HG03280 (cell line): ENCODE measurements around the gene FAM124B.
A peak's percentile ranks its signal among the peaks of the same experiment; 100 is the strongest.
"Not testable (repeated sequence)": the region's sequence is repeated elsewhere in the genome, so short reads cannot be mapped to it uniquely, and the experiment has no call there.

Experiments used
- ATAC-seq: cut with Tn5 transposase; IDR thresholded peaks from one replicate; pipeline ENCODE4 v1.9.1; 2021; ENCODE audit warnings: mild to moderate bottlenecking, moderate library complexity; ENCODE audit not compliant: unreplicated experiment

The FAM124B gene

GRCh38 chr2:224382280-224382647, 19.6 kb downstream of the FAM124B start:
- not testable (repeated sequence) for ATAC-seq

- no peak for ATAC-seq
These were observed 20.2 kb downstream of the FAM124B start for GRCh38 chr2:224381521-224382279.

- ATAC-seq = no peak
These were observed 21.9 kb downstream of the FAM124B start for GRCh38 chr2:224379986-224380385.

GRCh38 chr2:224379172-224379571, 22.7 kb downstream of the FAM124B start:
- no peak for ATAC-seq

GRCh38 chr2:224378701-224379097, 23.2 kb downstream of the FAM124B start:
- ATAC-seq = no peak

GRCh38 chr2:224377751-224378700, 23.9 kb downstream of the FAM124B start:
- ATAC-seq = no peak

- no peak for ATAC-seq
These were observed 29.3 kb downstream of the FAM124B start for GRCh38 chr2:224372641-224373040.

GRCh38 chr2:224369028-224369632, 32.8 kb downstream of the FAM124B start:
- ATAC-seq = no peak

GRCh38 chr2:224366267-224366844, 35.6 kb downstream of the FAM124B start:
- no peak for ATAC-seq

GRCh38 chr2:224365331-224365730, 36.6 kb downstream of the FAM124B start:
- ATAC-seq = no peak

GRCh38 chr2:224363281-224363680, 38.6 kb downstream of the FAM124B start:
- no peak for ATAC-seq

- ATAC-seq = no peak
These were observed 39.8 kb downstream of the FAM124B start for GRCh38 chr2:224362094-224362493.

- ATAC-seq = no peak
These were observed 41.1 kb downstream of the FAM124B start for GRCh38 chr2:224360801-224361251.

- ATAC-seq = peak; percentile 52
These were observed 42.3 kb downstream of the FAM124B start for GRCh38 chr2:224359569-224359968.

- ATAC-seq = peak; percentile 79
These were observed 44.6 kb downstream of the FAM124B start for GRCh38 chr2:224357098-224357901.

- no peak for ATAC-seq
These were observed 47.2 kb downstream of the FAM124B start for GRCh38 chr2:224354632-224355211.

- no peak for ATAC-seq
These were observed 51.2 kb downstream of the FAM124B start for GRCh38 chr2:224350703-224351102.

GRCh38 chr2:224349396-224349795, 52.5 kb downstream of the FAM124B start:
- ATAC-seq = no peak

- ATAC-seq = no peak
These were observed 54.5 kb downstream of the FAM124B start for GRCh38 chr2:224347176-224348051.
